HG03439 (cell line): ENCODE data around the gene CIDEB.

ENCODE experiments used
- ATAC-seq: cut with Tn5 transposase; IDR thresholded peaks from one replicate; pipeline ENCODE4 v1.9.1; 2021; ENCODE audit warnings: mild to moderate bottlenecking, moderate library complexity; ENCODE audit not compliant: unreplicated experiment

The CIDEB gene

GRCh38 chr14:24292118-24292807 is 15.5 kb downstream of the CIDEB start:
- ATAC-seq = no peak

DNA sequence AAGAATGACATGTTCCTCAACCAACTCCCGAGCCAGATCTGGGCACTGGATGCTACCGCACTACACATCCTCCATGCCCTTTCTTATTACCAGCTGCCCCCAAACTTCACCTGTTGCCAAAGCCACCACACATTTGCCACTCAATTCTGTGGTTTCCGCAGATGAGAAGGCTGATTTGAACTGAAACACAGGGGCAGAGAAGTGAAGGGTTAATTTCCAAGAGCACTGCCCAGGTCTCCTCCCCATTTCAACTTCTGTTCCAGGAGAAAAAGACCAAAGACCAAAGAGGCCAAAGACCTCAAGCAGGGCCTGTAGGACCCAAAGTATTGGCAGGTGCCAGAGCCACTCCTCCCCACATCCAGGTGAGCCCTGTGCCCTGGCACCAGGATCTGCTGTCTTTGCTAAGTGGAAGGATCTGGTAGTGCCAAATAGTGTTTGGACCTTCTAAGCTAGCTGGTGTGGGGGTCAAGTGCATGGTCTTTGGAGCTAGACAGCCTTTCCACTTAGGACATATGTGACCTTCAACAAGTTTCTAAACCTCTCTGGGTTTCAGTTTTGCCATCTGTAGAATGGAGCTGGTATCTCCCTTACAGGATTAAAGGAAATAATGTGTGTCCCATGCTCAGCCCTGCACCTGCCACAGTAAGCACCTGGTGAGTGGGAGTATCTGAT is 16.2 kb downstream of the CIDEB start:
- no peak for ATAC-seq

DNA sequence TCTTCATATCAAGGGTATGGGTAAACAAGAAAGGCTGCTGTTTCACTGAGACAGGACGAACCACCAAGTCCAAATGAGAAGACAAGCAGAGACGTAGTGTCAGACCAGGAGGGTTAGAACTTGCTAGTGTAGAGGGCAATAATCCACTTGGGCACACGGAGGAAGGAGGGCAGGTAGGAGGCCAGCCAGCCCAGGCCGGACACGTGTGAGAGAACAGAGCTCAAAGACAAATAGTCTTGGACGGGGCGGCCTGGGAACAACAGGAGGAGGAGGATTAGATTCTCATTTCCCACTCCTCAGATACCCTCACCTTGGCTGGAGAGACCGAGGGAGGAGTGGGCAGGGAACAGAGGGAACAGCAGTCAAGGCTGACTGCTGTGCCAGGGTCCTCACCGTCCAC is 17.0 kb downstream of the CIDEB start:
- ATAC-seq = no peak

GRCh38 chr14:24289649-24290280 is 18.0 kb downstream of the CIDEB start:
- ATAC-seq = no peak

DNA sequence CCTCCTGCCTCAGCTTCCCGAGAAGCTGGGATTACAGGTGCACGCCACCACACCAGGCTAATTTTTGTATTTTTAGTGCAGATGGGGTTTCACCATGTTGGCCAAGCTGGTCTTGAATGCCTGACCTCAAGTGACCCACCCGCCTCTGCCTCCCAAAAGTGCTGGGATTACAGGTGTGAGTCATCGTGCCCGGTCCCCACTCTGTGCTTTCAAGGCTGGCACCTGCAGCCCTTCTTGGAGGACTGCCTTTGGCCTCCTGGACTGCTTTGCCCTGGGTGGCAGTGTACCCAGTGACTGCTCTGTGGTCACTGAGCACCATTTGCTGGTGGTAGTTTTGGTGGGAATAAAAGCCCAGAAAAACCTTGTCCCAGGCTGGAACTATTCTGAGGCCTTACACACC is 20.8 kb downstream of the CIDEB start:
- ATAC-seq = no peak

GRCh38 chr14:24285351-24285750 is 22.4 kb downstream of the CIDEB start:
- no peak for ATAC-seq

GRCh38 chr14:24284501-24285035 is 23.2 kb downstream of the CIDEB start:
- ATAC-seq = no peak

DNA sequence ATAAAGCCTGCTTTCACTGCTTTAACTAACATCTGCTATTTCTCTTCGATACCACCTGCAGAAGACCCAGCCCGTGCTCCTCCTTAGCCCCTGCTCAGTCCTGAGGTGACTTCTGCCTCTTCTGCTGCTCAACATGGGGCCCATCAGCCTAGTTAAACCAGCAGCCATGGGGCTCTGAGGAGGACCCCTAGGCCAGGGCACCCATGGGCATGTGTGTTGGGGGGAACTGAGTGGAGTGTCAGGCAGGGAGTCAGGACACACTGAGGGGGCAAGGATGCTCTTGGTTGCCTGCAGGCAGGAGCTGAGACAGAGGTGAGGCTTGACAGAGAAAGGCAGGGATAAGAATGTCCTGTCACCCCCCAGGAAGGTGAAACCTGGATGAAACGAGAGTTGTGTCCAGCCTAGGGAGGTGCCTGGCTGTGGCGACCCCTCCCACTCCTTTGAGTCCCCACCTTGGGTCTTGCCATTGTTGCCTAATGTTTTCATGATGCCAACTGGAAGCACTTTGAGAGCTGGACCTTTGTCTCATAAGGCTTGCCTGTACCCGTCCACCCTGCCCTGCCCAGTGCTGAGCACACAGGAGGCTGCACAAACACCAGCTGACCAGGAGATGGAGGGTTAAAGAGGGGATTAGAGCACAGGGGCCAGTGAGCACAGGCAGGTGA is 23.8 kb downstream of the CIDEB start:
- ATAC-seq = no peak

- ATAC-seq = no peak
Observed at GRCh38 chr14:24282736-24283135, 25.0 kb downstream of the CIDEB start.

GRCh38 chr14:24281636-24282035 is 26.1 kb downstream of the CIDEB start:
- ATAC-seq = no peak

- ATAC-seq = no peak
Observed at GRCh38 chr14:24280797-24281460, 26.8 kb downstream of the CIDEB start.

DNA sequence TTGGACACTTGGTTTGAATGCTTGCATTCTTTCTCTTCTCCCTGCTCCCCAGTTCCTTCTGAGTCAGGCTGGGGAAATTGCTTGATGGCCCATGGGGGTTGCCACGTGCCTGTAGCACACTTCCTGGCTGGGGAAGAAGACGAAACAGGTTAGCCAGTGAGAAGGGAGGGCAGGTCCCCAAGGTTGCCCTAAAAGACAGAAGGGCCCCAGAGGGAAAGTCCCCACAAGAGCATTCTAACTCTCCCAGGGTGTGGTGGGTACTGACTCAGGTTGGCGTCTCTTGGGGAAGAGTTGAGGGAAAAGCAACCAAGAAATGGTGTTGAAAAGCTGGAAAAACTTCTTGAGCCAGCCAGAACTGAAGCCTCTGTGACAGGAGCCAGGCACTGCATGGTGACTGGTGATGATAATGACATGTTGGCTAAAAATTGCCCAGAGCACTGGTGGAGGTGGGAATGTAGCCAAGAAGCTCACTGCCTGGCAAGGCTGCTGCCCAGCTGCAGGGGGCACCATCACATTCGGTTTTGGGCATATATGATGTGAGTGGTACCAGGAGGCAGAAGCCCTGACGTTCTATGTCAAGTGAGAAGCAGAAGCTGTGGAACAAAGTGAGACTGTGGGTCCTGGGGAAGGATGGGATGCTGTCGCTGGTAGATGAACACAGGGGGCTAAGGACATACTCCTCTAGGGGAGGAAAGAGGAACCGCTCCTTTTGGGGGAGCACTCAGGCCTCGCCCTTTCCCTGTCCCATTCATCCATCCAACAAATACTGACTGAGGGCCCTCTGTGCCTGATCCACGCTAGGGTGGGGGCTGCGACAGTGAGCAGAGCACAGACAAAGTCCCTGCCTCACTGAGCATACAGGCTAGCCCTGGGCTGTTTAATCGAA is 28.2 kb downstream of the CIDEB start:
- peak; percentile 54 for ATAC-seq

- no peak for ATAC-seq
Observed at GRCh38 chr14:24278424-24278823, 29.4 kb downstream of the CIDEB start.

DNA sequence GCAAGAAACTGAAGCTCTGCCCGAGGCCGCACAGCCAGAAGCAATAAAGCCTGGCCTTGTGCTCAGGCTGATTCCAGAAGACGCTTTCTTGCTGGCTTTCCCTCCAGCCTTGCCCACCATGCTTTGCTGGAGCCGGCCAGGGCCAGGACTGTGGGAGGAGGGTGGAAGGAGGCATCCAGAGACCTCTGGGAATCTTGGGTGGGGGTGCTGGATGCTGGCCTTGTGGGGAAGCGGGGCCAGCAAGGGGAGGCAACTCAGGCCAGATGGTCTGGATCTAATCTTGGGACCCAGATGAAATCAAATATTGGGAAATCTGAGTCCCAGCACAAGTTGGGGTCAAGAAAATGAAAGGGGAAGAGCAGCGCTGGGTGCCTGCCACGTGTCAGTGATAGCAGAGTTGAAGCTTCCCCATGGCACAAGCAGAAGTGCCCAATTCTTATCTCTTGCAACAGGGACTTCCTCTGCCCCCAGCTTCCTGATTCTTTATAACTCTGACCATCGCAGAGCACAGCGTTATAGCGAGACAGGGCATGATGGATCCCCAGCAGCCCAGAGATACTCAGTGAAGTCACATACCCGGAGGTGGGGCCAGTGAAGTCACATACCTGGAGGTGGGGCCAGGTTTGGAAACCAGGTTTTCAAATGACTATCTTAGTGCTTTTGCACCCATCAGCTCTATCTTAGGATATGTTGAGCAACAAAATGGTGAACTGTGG is 30.0 kb downstream of the CIDEB start:
- no peak for ATAC-seq

DNA sequence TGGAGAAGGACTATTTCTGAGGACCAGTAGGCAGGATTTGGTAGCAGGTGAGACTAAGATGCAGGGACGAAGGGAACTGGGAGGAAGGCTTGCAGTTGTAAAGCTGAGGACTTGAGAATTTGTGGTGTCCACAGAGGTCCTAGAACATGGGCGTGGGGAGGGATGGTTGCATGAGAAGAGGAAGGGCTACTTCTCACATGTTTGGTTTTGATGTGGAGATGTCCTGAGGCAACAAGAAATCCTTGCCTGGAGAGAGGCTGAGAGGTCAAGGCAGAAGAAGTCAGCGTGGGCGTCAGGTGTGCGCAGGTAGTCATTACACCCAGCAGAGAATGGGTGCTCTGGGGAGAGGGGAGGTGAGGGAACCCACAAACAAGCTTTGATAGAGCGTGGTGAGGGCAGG is 30.7 kb downstream of the CIDEB start:
- ATAC-seq = no peak

DNA sequence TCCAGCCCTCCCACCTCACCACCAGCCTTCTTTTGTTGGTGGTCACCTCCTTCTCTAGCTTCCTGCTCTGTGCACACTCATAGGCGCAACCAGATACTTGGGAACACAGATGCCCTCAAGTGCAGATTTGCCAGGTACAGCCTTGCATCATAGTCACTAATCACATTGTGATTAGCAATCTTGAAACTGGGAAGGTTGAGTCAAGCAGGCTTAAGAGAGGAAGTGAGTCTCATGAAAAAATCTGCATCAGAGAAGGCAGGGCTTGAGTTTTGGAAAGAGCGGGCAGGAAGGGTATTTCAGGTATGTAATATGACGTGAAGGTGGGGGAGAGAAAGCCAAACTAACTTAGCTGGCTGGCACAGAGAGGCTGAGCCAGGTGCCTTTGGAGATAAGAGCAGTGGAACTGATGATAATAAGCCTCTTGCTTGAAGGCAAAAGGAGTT is 33.7 kb downstream of the CIDEB start:
- ATAC-seq = peak; percentile 49

GRCh38 chr14:24273422-24273998 is 34.3 kb downstream of the CIDEB start:
- no peak for ATAC-seq

DNA sequence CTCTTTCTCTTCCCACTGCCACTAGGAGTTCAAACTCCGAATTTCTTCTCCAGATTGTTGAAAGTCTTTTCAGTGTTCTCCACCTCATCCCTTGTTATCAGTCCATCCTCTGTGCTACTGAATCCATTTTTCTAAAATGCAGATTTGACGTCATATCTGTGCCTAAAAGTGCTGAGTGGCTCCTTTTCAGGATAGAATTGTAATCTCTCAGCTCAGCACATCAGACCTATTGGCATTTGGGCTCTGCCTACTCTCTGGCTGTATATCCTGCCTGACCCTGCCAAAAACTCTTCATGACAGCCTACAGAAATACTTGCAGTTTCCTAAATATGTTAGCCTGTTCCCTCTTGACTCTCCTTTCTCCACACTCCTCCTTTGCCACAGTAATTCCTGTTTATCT is 35.3 kb downstream of the CIDEB start:
- no peak for ATAC-seq

GRCh38 chr14:24271834-24272263 is 35.9 kb downstream of the CIDEB start:
- ATAC-seq = no peak
